HG03025 (cell line): ENCODE data around the gene ADAMTSL2.

Source experiments
- ATAC-seq: cut with Tn5 transposase; IDR thresholded peaks from one replicate; pipeline ENCODE4 v1.9.1; 2021; ENCODE audit warnings: mild to moderate bottlenecking, moderate library complexity; ENCODE audit not compliant: unreplicated experiment, low FRiP score

ADAMTSL2 gene

DNA sequence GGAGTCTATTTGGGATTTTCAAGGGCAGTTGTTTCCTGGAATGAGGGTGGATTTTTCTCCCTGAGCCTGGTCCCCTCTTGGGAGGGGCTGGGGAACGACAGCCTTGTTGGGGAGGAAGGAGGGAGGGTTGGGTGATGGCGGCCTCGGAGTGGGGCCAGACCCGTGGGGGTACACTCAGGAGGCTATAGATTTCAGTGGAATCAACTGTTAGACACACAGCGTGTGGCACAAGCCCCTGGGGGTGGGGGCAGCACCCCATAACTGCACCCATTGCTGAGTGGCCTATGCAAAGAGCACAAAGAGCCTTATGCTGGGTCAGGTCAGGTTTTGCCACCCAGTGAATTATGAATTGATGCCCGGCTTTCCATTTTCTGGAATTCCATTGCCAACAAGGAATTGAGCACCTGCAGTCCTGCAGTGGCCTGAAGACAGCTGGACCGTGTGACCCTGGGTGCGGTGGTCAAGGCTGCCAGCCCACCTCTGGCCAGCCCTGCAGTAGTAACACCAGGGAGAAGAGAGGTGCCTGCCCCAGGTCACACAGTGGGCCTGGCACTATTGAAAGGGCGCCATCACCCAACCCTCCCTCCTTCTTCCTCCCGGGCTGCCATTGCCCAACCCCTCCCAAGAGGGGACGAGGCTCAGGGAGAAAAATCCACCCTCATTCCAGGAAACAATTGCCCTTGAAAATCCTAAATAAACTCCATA lies 18.1 kb upstream of the ADAMTSL2 start:
- no peak for ATAC-seq

DNA sequence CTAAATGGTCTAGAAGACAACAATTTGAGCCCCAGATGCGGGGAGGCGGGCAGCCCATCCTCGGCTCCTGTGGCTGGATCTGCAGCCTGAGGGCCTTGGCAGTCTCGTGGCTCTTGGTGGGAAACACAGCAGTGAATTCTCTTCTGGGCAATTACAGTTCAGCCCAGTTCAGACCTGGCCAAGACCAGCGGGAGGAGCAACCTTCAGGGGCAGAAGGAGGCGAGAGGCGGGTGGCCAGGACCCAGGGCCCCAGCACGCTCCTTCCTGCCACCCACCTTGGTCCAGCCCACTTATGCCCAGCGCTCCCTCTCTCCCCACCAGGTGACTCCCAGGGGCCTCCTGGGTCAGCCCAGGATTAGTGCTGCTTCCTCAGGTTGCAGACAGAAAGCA lies 17.5 kb upstream of the ADAMTSL2 start:
- ATAC-seq, result no peak

DNA sequence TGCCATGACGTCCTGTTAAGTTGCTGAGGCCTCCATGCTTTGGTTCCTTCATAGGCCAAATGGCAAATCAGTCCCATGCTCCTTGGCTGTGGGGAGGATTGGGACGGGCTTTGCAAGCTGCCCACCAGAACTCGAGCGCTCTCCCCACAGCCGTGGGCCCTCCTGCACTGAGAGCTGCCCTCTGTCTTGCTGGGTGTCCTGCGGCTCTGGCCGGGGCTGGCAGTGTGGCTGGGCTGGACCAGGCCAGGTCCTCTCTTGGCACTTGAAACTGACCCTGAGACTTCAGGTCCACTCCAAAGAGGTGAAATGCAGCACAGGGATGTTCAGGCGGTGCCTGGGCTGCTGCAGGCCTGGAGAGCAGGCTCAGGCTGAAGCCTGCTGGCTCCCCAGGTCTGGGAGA lies 16.8 kb upstream of the ADAMTSL2 start:
- ATAC-seq, result no peak

DNA sequence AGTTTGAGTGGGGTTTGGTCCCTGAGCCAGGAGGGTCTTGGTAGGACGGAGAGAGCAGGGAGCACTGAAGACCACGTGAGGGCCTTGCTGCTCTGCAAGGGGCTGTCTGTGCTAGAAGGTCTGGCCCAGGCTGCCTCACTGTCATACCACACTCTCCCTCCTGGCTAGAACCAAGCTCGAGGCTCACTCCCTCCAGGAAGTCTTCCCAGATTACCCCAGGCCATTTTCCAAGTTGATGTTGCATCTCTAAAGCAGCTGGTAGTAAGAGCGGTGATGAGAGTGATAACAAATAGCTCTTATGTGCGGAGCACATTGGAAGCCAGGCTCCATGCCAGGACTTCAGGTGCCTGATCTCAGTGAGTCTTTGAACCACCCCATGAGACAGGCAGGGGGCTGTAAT lies 16.3 kb upstream of the ADAMTSL2 start:
- no peak for ATAC-seq

DNA sequence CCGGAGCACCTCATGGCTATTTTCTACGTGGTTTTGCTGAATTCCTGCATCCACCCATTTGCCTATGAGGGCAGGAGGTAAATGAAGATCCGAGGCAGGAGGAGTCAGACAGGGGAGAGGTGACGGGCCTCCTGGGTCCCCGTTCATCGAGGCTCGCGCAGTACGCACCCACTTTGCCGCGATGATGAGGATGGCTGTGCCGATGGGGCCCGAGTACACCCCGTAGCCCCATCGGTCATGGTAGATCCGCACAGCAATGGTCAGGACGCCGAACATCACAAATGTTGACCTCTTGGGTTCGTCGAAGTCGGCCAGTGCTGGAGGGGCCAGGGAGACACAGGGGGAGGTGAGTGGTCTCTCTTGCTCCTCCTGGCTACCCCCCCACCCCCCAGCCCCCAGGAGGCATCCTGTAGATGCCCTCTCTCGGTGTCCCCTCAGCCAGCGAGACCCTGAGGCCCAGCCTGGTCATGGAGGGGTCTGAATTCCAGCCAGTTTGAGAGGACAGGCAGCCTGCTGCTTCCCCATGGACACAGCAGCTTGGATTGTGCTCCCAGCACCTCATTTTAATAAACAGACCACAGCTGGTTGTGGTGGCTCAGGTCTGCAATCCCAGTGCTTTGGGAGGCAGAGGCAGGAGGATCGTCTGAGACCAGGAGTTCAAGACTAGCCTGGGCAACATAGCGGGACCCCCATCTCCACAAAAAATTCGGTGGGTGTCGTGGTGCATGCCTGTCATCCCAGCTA lies 15.6 kb upstream of the ADAMTSL2 start:
- ATAC-seq, result no peak

DNA sequence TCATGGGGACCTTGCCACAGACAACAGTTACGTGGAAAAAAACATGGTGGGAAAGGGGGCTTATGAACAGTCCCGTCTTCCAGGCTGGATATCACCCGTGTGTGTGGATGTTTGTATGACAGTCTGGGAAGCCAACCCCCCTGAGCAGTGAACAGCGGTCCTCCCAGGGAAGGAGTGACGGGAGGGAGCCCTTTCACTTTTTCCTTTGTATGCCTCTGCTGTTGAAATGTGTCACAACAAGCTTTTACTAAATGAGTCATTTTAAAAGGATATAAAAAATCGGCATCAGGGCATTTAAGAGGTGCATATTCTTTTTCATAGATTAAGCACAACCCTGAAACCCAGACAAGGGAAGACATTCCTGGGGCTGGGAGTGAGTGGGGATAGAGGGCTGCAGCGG lies 14.8 kb upstream of the ADAMTSL2 start:
- ATAC-seq, result no peak

DNA sequence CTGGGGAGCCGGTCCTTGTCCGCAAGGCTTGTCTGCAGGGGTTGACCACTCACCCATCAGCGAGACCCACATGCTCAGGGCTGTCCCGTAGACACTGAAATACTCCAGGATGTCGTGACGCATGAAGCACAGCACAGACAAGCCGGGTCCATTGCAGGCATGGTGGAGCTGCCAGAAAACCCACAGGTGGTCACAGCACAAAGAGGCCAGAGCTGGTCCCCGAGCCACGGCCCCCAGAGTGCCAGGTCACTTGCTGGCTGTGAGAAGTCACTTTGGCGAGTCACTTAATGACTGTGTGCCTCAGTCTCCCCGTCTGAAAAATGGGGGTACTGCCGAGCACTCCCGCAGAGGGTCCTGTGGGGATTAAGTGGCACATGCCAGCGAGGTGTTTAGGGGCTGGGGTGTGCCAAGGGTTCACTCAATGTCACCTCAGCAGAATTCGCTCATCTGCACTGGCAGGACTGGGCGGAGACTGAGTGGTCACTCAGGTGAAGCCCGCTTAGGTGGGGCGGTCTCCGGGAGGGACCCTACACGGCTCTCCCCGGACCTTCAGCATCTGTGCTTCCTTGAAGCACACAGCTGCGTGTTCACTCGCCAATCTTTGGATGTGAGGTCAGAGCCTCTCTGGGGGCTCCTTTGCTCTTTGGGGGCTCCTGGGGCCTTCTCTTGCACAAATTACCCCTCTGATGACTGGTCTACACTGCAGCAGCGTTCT lies 14.2 kb upstream of the ADAMTSL2 start:
- no peak for ATAC-seq

DNA sequence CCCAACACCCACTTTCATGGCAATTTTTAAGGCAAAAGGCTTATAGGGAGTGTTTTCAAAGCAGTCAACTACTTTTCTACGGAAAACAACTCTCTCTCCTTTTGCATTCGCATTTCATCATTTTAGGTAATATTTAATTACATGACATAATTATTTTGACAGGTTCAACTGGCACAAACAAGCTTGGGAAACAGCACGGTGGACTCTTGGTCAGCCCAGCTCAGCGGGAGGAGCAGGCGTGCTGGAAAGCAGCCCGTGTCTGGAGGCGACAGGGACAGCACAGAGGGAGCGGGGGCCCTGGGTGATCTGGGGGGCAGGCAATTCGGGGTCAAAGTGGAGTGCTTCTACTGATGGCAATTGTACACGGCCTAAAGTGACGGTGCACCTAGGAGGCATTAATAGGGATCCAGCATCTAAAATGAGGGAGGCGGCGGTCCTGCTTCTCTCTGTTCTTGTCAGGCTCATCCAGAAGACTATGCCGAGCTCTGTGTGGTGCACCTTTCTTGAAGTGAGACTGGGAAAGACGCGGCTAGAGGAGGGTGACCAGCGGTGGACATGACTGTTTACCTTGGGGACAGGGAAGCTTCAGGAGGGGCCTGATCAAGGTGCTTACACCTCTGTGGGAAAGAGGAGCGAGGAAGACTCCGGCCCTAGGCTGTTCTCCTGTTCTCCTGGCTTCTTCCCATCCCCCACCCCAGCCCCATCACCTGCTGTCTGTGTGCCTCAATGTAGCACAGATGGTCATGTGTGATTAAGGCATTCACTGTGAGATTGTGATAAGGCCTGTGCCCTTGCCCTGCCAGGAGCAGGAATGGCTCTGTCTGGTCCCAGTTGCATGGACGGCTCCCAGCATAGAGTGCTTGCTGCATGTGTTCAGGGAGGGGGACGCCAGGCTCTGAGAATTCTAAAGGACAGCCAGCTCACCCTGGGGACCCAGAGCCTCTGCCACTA lies 13.1 kb upstream of the ADAMTSL2 start:
- no peak for ATAC-seq

DNA sequence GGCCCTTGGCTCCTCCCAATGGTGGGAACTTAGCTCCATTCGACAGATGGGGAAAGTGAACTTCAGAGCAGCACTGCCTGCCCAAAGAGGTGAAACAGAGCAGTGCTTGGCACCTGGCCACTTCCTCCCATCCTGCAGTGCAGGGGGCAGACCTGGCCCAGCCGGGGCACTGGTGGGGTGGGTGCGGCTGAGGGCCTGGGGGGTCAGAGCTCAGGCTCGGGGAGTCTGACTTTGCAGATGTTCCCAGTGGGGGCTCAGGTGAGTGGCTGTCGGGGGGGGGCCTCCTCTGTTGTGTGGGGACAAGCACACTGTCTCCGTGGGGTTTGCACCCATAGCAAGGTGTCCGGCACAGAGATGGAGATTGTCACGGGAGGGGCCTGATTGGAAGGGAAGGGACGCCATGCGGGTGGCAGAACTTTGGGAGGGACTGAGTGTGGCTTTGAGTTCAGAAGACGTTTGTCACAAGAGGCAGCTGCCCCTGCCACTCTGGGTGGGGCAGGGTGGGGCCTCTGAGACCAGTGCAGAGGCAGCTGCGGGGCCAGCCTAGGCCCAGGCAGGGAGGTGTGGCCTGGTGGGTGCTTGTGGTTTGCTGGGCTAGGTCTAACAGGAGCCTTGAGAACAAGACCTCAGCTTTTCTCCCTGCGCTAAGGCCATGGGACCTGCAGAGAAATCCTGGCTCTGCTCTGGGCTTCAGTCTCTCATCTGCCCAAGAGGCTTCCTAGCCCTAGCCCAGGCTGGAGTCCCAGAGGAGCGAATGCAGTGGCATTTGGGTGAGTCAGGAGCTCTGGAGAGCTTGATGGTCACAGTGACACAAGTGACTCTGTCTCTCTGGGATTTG lies 12.2 kb upstream of the ADAMTSL2 start:
- no peak for ATAC-seq

DNA sequence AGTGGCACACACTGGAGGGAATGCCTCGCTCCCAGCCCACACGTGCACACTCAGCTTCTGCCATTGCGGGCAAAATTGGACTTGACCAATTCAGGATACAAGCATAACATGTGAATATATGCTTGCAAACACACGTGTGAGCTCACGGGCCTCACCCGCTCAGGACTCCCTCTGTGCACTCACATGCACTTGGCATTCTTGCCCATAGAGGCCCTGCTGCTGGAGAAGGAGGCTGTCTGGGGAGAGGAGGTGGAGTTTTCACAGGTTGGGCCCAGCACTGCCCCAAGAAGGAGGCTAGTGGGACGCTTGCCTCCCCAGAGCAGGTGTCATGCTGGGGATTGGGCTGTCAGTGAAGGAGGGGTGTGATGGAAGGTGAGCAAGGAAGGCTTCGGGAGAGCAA lies 11.4 kb upstream of the ADAMTSL2 start:
- ATAC-seq, result no peak

DNA sequence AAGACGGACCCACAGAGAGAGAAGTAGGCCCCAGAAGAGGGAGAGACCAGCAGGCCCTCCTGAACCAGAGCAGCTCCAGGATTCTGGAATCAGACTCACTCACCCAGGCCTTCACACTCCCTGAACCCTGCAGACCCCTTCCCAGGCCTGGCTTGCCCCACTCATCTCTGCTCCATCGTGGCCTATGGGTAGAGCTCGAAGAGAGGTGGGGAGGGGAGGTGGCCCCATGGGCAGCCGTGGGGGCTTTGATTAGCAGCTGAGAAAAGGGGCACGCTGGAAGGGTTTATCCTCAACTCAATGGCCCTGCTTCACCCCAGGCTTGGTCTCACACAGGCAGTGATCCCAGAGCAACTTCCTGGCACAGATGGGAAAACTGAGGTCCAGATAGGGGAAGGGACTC lies 10.4 kb upstream of the ADAMTSL2 start:
- no peak for ATAC-seq

DNA sequence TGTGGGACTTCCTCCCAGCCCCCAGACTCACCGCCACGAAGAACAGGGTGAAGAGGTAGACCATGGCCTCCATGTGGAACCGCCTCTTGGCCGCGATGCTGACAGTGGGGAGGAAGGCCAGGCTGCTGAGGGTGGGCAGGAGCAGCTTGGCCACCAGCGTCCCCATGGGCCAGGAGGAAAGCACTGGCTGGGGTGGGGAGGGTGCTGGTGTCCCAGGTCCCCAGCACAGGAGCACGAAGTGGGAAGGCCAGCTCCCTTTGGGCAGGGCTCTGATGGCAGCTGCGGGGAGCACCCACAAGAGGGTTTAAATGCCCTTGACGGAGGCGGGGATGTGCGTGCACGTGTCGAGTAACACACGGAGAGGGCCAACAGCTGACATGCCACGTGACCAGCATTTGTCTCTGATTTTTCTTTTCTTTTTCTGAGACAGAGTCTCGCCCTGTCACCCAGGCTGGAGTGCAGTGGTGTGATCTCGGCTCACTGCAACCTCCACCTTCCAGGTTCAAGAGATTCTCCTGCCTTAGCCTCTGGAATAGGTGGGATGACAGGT lies 9.8 kb upstream of the ADAMTSL2 start, which contains the start of gene MYMK:
MYMK (minus strand) TSS at position 281 of the 550 bp plus-strand sequence; CDS start at position 166, 115 bp downstream.
- ATAC-seq, result no peak

DNA sequence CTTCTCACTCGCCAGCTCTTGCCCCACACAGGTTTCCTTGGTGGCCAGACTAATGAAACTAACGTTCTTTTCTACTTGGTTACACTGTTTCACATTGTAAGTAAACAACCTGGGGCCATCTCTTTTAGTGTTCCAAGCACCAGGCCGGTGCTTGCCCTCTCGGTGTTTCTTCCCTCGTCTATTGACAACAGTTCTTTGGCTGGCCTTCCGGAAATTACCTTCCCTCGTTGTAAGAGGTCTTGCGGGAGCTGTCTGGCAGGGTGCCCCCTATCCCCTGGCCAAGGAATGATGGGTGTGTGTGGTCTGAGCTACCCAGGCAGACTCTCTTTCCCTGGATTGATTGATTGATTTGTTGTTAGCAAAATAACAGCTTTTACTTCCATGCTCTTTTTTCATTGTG lies 8.8 kb upstream of the ADAMTSL2 start:
- no peak for ATAC-seq

DNA sequence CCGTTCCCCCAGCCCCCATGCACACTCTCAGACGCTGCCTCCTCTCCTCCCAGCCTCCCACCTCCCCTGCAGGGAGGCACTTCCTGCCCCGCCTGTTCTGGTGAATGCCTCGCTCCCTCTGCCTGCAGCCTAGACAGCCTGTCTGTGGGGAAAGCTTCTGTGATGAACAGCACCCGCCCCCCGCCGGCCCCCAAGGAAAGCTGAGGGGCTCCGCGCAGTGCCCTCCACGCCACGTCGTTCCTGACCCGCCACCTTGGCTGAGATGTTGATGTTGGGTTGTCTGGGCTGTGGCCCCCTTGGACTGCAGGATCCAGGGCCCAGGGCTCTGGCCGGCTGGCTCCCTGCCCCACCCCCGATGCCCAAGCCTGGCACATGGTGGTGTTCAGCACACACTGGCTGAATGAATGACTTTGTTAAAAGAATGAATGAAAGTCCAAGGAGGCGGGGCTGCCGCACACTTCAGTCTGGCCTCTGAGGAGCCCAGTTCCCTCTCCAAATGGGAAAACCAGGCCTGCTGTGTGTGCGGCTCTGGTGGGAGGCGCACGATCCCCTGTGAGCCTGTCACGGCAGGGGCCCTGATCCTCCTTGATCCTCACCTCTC lies 7.7 kb upstream of the ADAMTSL2 start:
- ATAC-seq, result no peak

DNA sequence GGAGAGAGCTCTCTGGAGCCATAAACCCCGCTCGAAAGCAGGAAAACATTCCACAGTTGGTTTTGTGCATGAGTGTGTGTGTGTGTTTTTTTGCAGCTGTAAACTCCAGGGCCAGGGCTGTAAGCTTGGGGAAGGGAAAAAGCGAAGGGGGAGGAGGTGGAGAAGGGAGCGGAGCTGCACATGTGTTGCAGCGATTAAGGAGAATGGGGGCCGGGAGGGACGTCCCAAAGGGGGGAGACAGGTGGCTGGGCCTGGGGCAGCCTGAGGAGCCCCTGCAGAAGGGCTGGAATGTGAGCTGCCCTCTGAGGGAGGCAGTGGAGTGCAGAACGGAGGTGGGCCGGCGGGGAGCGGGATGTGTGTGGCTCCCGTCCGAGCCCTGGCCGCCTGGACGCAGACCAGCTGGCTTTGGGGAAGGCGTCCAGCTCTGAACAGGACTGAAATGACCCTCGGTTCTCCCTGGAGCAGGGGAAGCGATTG lies 7.0 kb upstream of the ADAMTSL2 start:
- ATAC-seq, result no peak

DNA sequence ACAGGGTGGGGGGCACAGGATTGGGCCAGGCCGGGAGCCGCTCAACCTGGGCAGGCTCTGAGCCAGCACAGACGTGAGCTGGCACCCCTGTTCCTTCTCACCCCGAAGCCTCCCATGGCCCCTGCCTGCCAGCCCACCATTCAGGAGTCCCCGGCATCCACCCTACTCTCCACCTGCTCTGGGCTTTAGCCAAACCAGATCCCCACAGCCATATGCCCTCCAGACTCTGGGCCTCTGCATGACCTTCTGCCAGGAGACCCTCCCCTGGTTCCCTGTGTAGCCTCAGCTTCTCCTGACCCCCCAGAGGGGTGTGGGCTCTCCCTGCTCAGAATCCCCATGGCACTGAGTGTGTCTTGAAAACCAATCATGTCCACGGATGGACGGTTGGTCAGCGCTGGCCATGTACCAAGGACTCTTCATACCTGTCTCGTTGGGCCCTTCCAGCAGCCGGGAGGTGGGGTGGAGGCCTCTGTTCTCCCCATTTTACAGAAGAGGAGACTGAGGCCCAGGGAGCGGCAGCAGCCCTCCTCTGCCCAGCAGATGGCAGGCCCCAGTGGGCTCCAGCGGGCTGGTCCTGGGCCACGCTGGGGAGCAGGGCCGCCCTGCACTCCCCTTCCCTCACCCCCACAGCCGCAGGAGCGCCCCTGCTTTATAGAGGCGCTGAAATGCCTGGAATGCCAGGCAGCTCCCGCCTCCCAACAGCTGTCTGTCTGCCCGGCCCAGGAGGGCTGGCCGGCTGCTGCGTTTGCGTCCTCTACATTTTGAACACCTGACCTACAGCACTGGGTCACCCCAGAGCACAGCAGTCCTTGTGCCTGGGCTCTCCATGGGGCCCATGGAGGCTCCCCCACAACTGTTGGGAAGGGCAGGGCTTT lies 6.3 kb upstream of the ADAMTSL2 start:
- no peak for ATAC-seq

DNA sequence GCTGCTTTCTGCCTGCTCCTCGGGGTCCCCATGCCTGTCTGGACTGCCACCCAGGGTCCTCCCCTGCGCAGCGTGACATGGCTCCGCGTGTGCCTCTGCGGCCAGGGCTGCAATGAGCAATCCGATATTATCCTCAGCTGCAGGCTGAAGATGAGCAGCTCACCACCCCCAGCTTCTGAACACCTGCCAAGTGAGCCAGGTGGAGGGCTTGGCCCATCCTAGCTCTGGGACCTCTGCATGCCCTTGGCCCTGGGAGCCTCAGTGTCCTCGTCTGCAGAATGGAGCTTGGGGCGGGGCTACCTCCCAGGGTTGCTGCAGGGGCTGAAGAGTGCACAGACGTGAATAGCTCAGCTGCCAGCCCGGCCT lies 5.6 kb upstream of the ADAMTSL2 start:
- ATAC-seq, result no peak

DNA sequence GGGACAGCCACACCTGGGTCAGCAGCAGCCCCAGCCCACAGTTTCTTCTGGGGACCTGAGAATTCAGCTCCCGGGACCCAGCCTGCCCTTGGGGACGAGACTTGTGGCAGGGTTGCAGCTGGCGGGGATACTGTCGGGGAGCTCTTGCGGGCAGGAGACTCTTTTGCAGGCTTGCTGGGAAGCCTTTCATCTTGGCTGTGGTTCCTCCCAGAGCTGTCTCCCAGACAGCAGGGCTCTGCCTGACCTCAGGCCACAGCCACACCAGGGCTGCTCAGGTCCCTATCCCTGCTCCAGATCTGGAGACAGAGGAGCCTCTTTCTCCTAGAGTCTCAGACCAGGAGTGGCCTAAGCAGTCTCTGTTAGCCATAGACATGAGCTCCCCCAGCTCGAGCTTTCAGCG lies 5.0 kb upstream of the ADAMTSL2 start:
- no peak for ATAC-seq
